Measurements from ENCODE around the gene LRRC8B. TPM values are rescaled to one million over a fixed set of nuclear protein-coding genes. Genes with fewer than 3 reads are reported as not detected.

LRRC8B gene
- total RNA-seq, 4 donors from 2014 or later: 3.3 to 9.2 (median 4.1) TPM

- peak overlapping the region; percentile 70 to 91 (median 86) for H3K4me3 ChIP-seq
- DNase-seq (ENCODE audit: extremely low spot score): no peak
- peaks cover 8 to 26% (median 26%) of the 10 kb centered on the region in 4 donors for H3K4me1 ChIP-seq
- H3K27me3 ChIP-seq: no peaks in the 10 kb centered on the region
- H3K9me3 ChIP-seq: no peaks in the 10 kb centered on the region
- 35% methylated on average over 18 of the region's 19 CpGs for WGBS
- H3K36me3 ChIP-seq: no peaks in the 10 kb centered on the region
- intact Hi-C loops (cut with DNase I): loop anchor here (2.0 to 10.0 kb wide), 2 partner anchors 131 to 363 kb away; partner anchors contain the start of gene ZNF326
- TF ChIP-seq POLR2AphosphoS5 (IDR thresholded peaks at IDR 0.05): no peak
- no peak for TF ChIP-seq EP300 (IDR thresholded peaks at IDR 0.05)
- TF ChIP-seq CTCF (IDR thresholded peaks at IDR 0.05): no peak
- peak overlapping the region; percentile 85 to 90 (median 86) for H3K27ac ChIP-seq (replicated peaks in 1 of 4)
These were observed 107.4 kb downstream of the LRRC8B start for GRCh38 chr1:89631816-89632656.

GRCh38 chr1:89632657-89633247, 108.1 kb downstream of the LRRC8B start, which contains the start of gene LRRC8C:
Gene LRRC8C (plus strand): TSS chr1:89633120. CDS start chr1:89686474, 53,354 bp downstream.
- intact Hi-C loops (cut with DNase I): loop anchor here (2.0 to 10.0 kb wide), 2 partner anchors 130 to 362 kb away; partner anchors contain the start of gene ZNF326
- Histone ChIP-seq H3K4me1 (peaks cover 8 to 26% (median 26%) of the 10 kb centered on the region in 4 donors), H3K4me3 (peak within 1 kb of the TSS; percentile 70 to 91 (median 86)), H3K27ac (replicated peaks in 1 of 4) (peak within 1 kb of the TSS; percentile 85 to 90 (median 86)), H3K36me3 (no peaks in the 10 kb centered on the region), H3K9me3 (no peaks in the 10 kb centered on the region), H3K27me3 (no peaks in the 10 kb centered on the region)
- TF ChIP-seq POLR2AphosphoS5 (IDR thresholded peaks at IDR 0.05) (peak; percentile 29 to 59), CTCF (IDR thresholded peaks at IDR 0.05) (peak; percentile 33 to 67 (median 63)), EP300 (IDR thresholded peaks at IDR 0.05) (no peak), POLR2A (IDR thresholded peaks at IDR 0.05; ENCODE audit: low read depth) (no peak)
- 0% methylated on average over 5 of the region's 76 CpGs for WGBS
- DNase-seq (ENCODE audit: extremely low spot score): no peak

GRCh38 chr1:89633248-89633799, 108.7 kb downstream of the LRRC8B start:
- peak overlapping the region; percentile 70 to 91 (median 86) for H3K4me3 ChIP-seq
- no peaks in the 10 kb centered on the region for H3K36me3 ChIP-seq
- 0% methylated on average over 25 of the region's 57 CpGs for WGBS
- peaks cover 8 to 26% (median 26%) of the 10 kb centered on the region in 4 donors for H3K4me1 ChIP-seq
- TF ChIP-seq POLR2AphosphoS5 (IDR thresholded peaks at IDR 0.05): peak in 1 of 2 donors; percentile 6
- no peak for TF ChIP-seq EP300 (IDR thresholded peaks at IDR 0.05)
- no peak for TF ChIP-seq POLR2A (IDR thresholded peaks at IDR 0.05; ENCODE audit: low read depth)
- TF ChIP-seq CTCF (IDR thresholded peaks at IDR 0.05): no peak
- no peaks in the 10 kb centered on the region for H3K27me3 ChIP-seq
- intact Hi-C loops (cut with DNase I): loop anchor here (2.0 to 10.0 kb wide), 2 partner anchors 129 to 361 kb away; partner anchors contain the start of gene ZNF326
- peak overlapping the region; percentile 85 to 90 (median 86) for H3K27ac ChIP-seq (replicated peaks in 1 of 4)
- H3K9me3 ChIP-seq: no peaks in the 10 kb centered on the region
- no peak for DNase-seq (ENCODE audit: extremely low spot score)

GRCh38 chr1:89633800-89634625, 109.4 kb downstream of the LRRC8B start:
- H3K27ac ChIP-seq (replicated peaks in 1 of 4): peak overlapping the region; percentile 85 to 90 (median 86)
- H3K9me3 ChIP-seq: no peaks in the 10 kb centered on the region
- peak overlapping the region; percentile 70 to 91 (median 86) for H3K4me3 ChIP-seq
- TF ChIP-seq CTCF (IDR thresholded peaks at IDR 0.05) (no peak), POLR2AphosphoS5 (IDR thresholded peaks at IDR 0.05) (no peak), EP300 (IDR thresholded peaks at IDR 0.05) (no peak), POLR2A (IDR thresholded peaks at IDR 0.05; ENCODE audit: low read depth) (no peak)
- no peak for DNase-seq (ENCODE audit: extremely low spot score)
- intact Hi-C loops (cut with DNase I): loop anchor here (2.0 to 10.0 kb wide), 2 partner anchors 129 to 361 kb away; partner anchors contain the start of gene ZNF326
- H3K4me1 ChIP-seq: peaks cover 8 to 26% (median 26%) of the 10 kb centered on the region in 4 donors
- no peaks in the 10 kb centered on the region for H3K27me3 ChIP-seq
- 19% methylated on average over 32 of the region's 32 CpGs for WGBS
- no peaks in the 10 kb centered on the region for H3K36me3 ChIP-seq
